H1 (cell line): ENCODE measurements around the gene FLRT3. TPM values are rescaled to one million over a fixed set of nuclear protein-coding genes. Genes with fewer than 3 reads are reported as not detected.

Experiments used
- CTCF ChIA-PET: fragments of 300-600 bp; sonication (Branson Sonifier 250); formaldehyde crosslinking; loops from one replicate; lab custom pipeline; 2021; ENCODE audit not compliant: partially characterized antibody; lab: Charles Lee
- POLR2A ChIA-PET: fragments of 300-600 bp; sonication (Branson Sonifier 250); formaldehyde crosslinking; loops from one replicate; lab custom pipeline; 2021; ENCODE audit warnings: inconsistent platforms; ENCODE audit not compliant: partially characterized antibody; lab: Charles Lee
- DNase-seq, 2 experiments: peaks; one replicate each; pipeline versions ENCODE4 v3.0.0 to v3.0.0-alpha.2; 2010 to 2022; ENCODE audit warnings: low spot score in 2 of 2, low read depth in 1 of 2, mixed read lengths in 1 of 2
- FAIRE-seq: peaks from 2 replicates; lab custom pipeline; 2011; peaks lifted over from hg19 to GRCh38; lab: Jason Lieb, UNC
- H2AFZ ChIP-seq: 2 replicates; pipeline ENCODE4 v1.8.1; 2012; ENCODE audit warnings: low read length, inconsistent platforms
- H2AK5ac ChIP-seq: 2 replicates; pipeline ENCODE4 v1.6.1; 2013; ENCODE audit warnings: low read depth, low read length
- H2BK120ac ChIP-seq: replicated peaks from 2 replicates; pipeline ENCODE3; 2013; ENCODE audit warnings: low read depth, low read length, inconsistent platforms
- H2BK12ac ChIP-seq: 2 replicates; pipeline ENCODE4 v1.6.1; 2013; ENCODE audit warnings: low read depth, low read length
- H2BK15ac ChIP-seq: 2 replicates; pipeline ENCODE4 v1.6.1; 2013; ENCODE audit warnings: low read length
- H2BK20ac ChIP-seq: 2 replicates; pipeline ENCODE4 v1.6.1; 2013; ENCODE audit warnings: low read length
- H2BK5ac ChIP-seq: 2 replicates; pipeline ENCODE4 v1.6.1; 2013; ENCODE audit warnings: low read depth, low read length
- H3K14ac ChIP-seq: 2 replicates; pipeline ENCODE4 v1.6.1; 2013; ENCODE audit warnings: inconsistent platforms; ENCODE audit not compliant: insufficient read length
- H3K18ac ChIP-seq: 2 replicates; pipeline ENCODE4 v1.6.1; 2013; ENCODE audit warnings: low read length; ENCODE audit errors: extremely low read depth
- H3K23ac ChIP-seq: 2 replicates; pipeline ENCODE4 v1.6.1; 2013; ENCODE audit warnings: inconsistent platforms; ENCODE audit not compliant: insufficient read length
- H3K23me2 ChIP-seq: 2 replicates; pipeline ENCODE4 v1.6.1; 2013; ENCODE audit warnings: low read depth, low read length
- H3K27ac ChIP-seq: 2 replicates; pipeline ENCODE4 v1.6.1; 2011; ENCODE audit warnings: low read depth, low read length, inconsistent platforms
- H3K27me3 ChIP-seq, 4 experiments: replicated peaks in 1 of 4; 1 replicate in 1 of 4; 2 replicates in 3 of 4; pipeline versions ENCODE4 v1.6.1 to v1.8.1; 2011 to 2013; ENCODE audit warnings: low read length in 3 of 4, mild to moderate bottlenecking in 3 of 4, inconsistent platforms in 2 of 4, mixed read lengths in 2 of 4, moderate library complexity in 1 of 4; ENCODE audit not compliant: control insufficient read depth in 3 of 4, insufficient read depth in 3 of 4; ENCODE audit errors: extremely low read depth in 1 of 4
- H3K36me3 ChIP-seq, 4 experiments: 2 replicates each; pipeline versions ENCODE4 v1.6.1 to v1.8.1; 2011 to 2013; ENCODE audit warnings: mild to moderate bottlenecking in 4 of 4, low read length in 3 of 4, moderate library complexity in 2 of 4, control low read depth in 1 of 4, inconsistent platforms in 1 of 4; ENCODE audit not compliant: insufficient read depth in 4 of 4, control insufficient read depth in 2 of 4
- H3K4ac ChIP-seq: replicated peaks from 2 replicates; pipeline ENCODE3; 2013; ENCODE audit warnings: low read length, low read depth, mixed read lengths, inconsistent platforms; ENCODE audit not compliant: insufficient read length
- H3K4me1 ChIP-seq, 4 experiments: replicated peaks in 1 of 4; 1 replicate in 1 of 4; 2 replicates in 3 of 4; pipeline versions ENCODE4 v1.6.1 to v1.8.1; 2011 to 2013; ENCODE audit warnings: low read length in 3 of 4, inconsistent platforms in 2 of 4, mixed read lengths in 1 of 4; ENCODE audit not compliant: insufficient read depth in 4 of 4, control insufficient read depth in 3 of 4
- H3K4me2 ChIP-seq, 2 experiments: 2 replicates each; pipeline versions ENCODE4 v1.6.1 to v1.8.1; 2011 to 2013; ENCODE audit warnings: low read depth in 2 of 2, low read length in 2 of 2, control low read depth in 1 of 2, inconsistent platforms in 1 of 2, mild to moderate bottlenecking in 1 of 2; ENCODE audit not compliant: insufficient read depth in 1 of 2
- H3K4me3 ChIP-seq, 4 experiments: fragments of 200-600, 300-600 bp in 1 of 4; sonication (generic), shearing (Covaris generic), sonication (Bioruptor Twin) in 1 of 4; 2 replicates each; pipeline versions ENCODE4 v1.5.1 to v1.8.1; 2011 to 2016; ENCODE audit warnings: low read length in 4 of 4, low read depth in 3 of 4, control low read depth in 2 of 4, inconsistent platforms in 2 of 4, mild to moderate bottlenecking in 2 of 4, mixed read lengths in 1 of 4, moderate library complexity in 1 of 4; ENCODE audit not compliant: insufficient read depth in 2 of 4; ENCODE audit errors: extremely low read depth in 1 of 4
- H3K56ac ChIP-seq: replicated peaks from 2 replicates; pipeline ENCODE3; 2013; ENCODE audit warnings: low read depth, mild to moderate bottlenecking, mixed read lengths, low read length, inconsistent platforms; ENCODE audit not compliant: insufficient read length
- H3K79me1 ChIP-seq: 2 replicates; pipeline ENCODE4 v1.6.1; 2013; ENCODE audit warnings: low read depth, low read length, control low read depth
- H3K79me2 ChIP-seq, 2 experiments: 2 replicates each; pipeline versions ENCODE4 v1.6.1 to v1.8.1; 2012 to 2013; ENCODE audit warnings: low read length in 2 of 2, mild to moderate bottlenecking in 2 of 2, inconsistent platforms in 1 of 2; ENCODE audit not compliant: insufficient read depth in 2 of 2, control insufficient read depth in 1 of 2
- H3K9ac ChIP-seq, 4 experiments: replicated peaks in 1 of 4; 1 replicate in 1 of 4; 2 replicates in 3 of 4; pipeline versions ENCODE4 v1.6.1 to v1.8.1; 2011 to 2013; ENCODE audit warnings: low read depth in 3 of 4, low read length in 3 of 4, control low read depth in 2 of 4, mild to moderate bottlenecking in 2 of 4, moderate library complexity in 2 of 4, inconsistent platforms in 1 of 4; ENCODE audit errors: extremely low read depth in 1 of 4
- H3K9me3 ChIP-seq, 2 experiments: 2 replicates each; pipeline versions ENCODE4 v1.6.1 to v1.8.1; 2012 to 2013; ENCODE audit warnings: mild to moderate bottlenecking in 2 of 2, moderate library complexity in 2 of 2, control low read depth in 1 of 2, inconsistent platforms in 1 of 2, low read depth in 1 of 2, low read length in 1 of 2, mixed read lengths in 1 of 2; ENCODE audit not compliant: insufficient read depth in 2 of 2
- H4K20me1 ChIP-seq, 2 experiments: replicated peaks in 1 of 2; 2 replicates each; pipeline versions ENCODE3 to v1.8.1; 2011 to 2013; ENCODE audit warnings: inconsistent platforms in 2 of 2, low read length in 2 of 2, mild to moderate bottlenecking in 1 of 2; ENCODE audit not compliant: insufficient read depth in 2 of 2, control insufficient read depth in 1 of 2
- H4K5ac ChIP-seq: 2 replicates; pipeline ENCODE4 v1.6.1; 2013; ENCODE audit warnings: low read length, low read depth, mixed read lengths, inconsistent platforms; ENCODE audit not compliant: insufficient read length
- H4K8ac ChIP-seq: 2 replicates; pipeline ENCODE4 v1.8.0; 2013; ENCODE audit warnings: mild to moderate bottlenecking, moderate library complexity, low read length, inconsistent platforms; ENCODE audit not compliant: insufficient read depth; ENCODE audit errors: extremely low read depth
- H4K91ac ChIP-seq: replicated peaks from 2 replicates; pipeline ENCODE3; 2013; ENCODE audit warnings: low read length, mixed read lengths, inconsistent platforms; ENCODE audit not compliant: insufficient read length
- CBX5 ChIP-seq: fragments of 300-800, 300-1000 bp; sonication (generic); IDR thresholded peaks from 2 replicates; pipeline ENCODE4 v1.7.1; 2016; ENCODE audit warnings: antibody characterized with exemption, low read length, low read depth
- CBX8 ChIP-seq: fragments of 300-800, 300-1000 bp; sonication (generic); IDR thresholded peaks from 2 replicates; pipeline ENCODE4 v1.7.1; 2016; ENCODE audit warnings: low read depth, low read length, borderline replicate concordance
- POU5F1 ChIP-seq: IDR thresholded peaks from 2 replicates; pipeline ENCODE4 v1.6.1; 2011; ENCODE audit warnings: low read depth, mild to moderate bottlenecking, low read length, moderate library complexity
- RAD21 ChIP-seq, 2 experiments: IDR thresholded peaks in 1 of 2; conservative IDR thresholded peaks in 1 of 2; 2 replicates each; pipeline ENCODE4 v1.6.1; 2011; ENCODE audit warnings: low read depth in 2 of 2, low read length in 2 of 2, improper control_type of control experiment in 1 of 2, inconsistent platforms in 1 of 2, mild to moderate bottlenecking in 1 of 2, moderate library complexity in 1 of 2
- RFX5 ChIP-seq: IDR thresholded peaks from 2 replicates; pipeline ENCODE4 v1.6.1; 2011; ENCODE audit warnings: low read depth, low read length, improper control_type of control experiment, borderline replicate concordance
- RNF2 ChIP-seq: fragments of 200-900, 300-1000 bp; sonication (generic); IDR thresholded peaks from 2 replicates; pipeline ENCODE4 v1.7.1; 2016; ENCODE audit warnings: borderline replicate concordance, low read depth, mild to moderate bottlenecking, antibody characterized with exemption, low read length; ENCODE audit not compliant: poor library complexity, severe bottlenecking; ENCODE audit errors: missing control alignments
- SIX5 ChIP-seq: IDR thresholded peaks from 2 replicates; pipeline ENCODE4 v1.6.1; 2011; ENCODE audit warnings: mild to moderate bottlenecking, low read depth, low read length
- SP1 ChIP-seq: IDR thresholded peaks from 2 replicates; pipeline ENCODE4 v1.6.1; 2011; ENCODE audit warnings: low read depth, low read length
- SUZ12 ChIP-seq: fragments of 200-600 bp; sonication (generic); IDR thresholded peaks from 2 replicates; pipeline ENCODE4 v1.6.1; 2012; ENCODE audit warnings: mild to moderate bottlenecking, inconsistent platforms, low read length, moderate library complexity, mixed read lengths
- WGBS, 2 experiments: shearing (Covaris generic) in 1 of 2; methylation state at CpG; one replicate each; pipeline versions ENCODE4 v1.1.6 to v1.1.7; 2013 to 2015; ENCODE audit warnings: low lambda C conversion rate in 2 of 2, mixed read lengths in 2 of 2, inconsistent platforms in 1 of 2, low coverage in 1 of 2, missing lambda C conversion rate in 1 of 2; ENCODE audit not compliant: insufficient replicate concordance in 2 of 2, insufficient coverage in 1 of 2, insufficient read length in 1 of 2; ENCODE audit errors: extremely low coverage in 1 of 2, missing lambda C conversion rate in 1 of 2; 5-methylcytosine and 5-hydroxymethylcytosine counted together
- polyA plus RNA-seq, 7 experiments: library from polyadenylated mRNA; depleted of rRNA in 3 of 7; stranded (reverse) in 5 of 7; unstranded in 2 of 7; fragments of >200 nt in 5 of 7; fragments of 200-250 nt in 2 of 7; gene quantifications; 1 replicate in 5 of 7; 2 replicates in 1 of 7; 4 replicates in 1 of 7; pipeline versions ENCODE4 v1.2.1 to v1.2.3, GENCODE V29; 2011 to 2013; ENCODE audit warnings: missing spikeins in 2 of 7, mixed read lengths in 2 of 7
- total RNA-seq: library from RNA; stranded (reverse); fragmentation: NEBNext Ultra II Directional; extraction: Animal tissue kit (Norgen Biotek cat#: 25700); gene quantifications from 2 replicates; pipeline ENCODE4 v1.2.1, GENCODE V29; 2021
- TF ChIP-seq, protein P1 (sequence below): IDR thresholded peaks from 2 replicates; pipeline ENCODE4 v1.6.1; 2012; ENCODE audit warnings: low read length, inconsistent platforms

FLRT3 gene
- total and polyA plus RNA-seq, 2 of the 8 experiments (the other 6 are each of a cell fraction or from before 2014, with no cell fraction given), result 0.35 to 0.41 TPM

DNA sequence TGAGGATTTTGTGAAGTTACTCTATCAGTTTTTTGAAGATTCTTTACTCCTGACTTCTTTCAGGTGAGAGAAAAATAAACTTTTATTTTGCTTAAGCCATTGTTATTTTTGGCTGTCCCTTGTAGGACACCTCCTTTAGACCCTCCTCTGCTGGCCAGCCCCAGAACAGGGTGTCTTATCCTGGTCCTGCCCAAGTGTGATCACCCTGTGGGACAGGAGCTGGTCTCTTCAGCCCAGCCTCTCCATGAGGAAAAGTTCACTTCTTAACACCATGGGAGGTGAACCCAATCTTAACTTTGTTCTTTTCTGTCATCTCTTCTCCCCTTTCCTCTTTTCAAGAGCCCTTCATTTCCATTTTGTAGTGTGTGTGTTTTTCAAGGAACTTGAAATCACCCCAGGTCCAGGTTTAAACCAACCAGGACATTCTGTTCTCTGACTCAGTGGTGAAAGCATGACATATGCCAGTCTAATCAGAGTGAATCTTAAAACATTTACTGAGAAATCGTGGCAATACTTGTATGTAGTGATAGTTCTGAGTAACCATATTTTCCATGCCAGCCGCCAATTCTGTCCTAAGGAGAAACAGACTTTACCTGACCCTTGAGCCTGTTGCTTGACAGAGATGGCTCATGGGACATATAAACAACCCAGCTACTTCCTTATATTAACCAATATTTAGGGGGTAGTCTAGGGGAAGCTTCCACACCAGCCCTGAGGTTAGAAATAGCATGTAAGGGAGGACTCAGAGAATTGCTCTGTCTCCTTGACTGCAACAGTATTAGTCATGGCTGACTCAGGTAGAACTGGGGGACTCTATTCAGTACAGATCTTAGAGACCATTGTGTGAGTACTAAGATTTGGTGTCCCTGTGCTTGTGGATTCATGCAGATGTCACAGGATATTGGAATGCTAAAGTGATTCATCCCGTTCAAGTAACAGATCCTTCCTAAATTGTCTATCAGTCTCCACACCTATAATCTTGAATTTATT, 48.8 kb downstream of the FLRT3 start:
- no peak overlapping the region for H4K91ac ChIP-seq
- H3K79me1 ChIP-seq, result no peaks in the 10 kb centered on the region
- no peak overlapping the region for H2AFZ ChIP-seq
- H3K79me2 ChIP-seq, result no peaks in the 10 kb centered on the region
- H4K20me1 ChIP-seq, result no peaks in the 10 kb centered on the region
- no peak overlapping the region for H4K5ac ChIP-seq
- POLR2A ChIA-PET, result no interaction called here
- no peaks in the 10 kb centered on the region for H3K36me3 ChIP-seq
- no peaks in the 10 kb centered on the region for H3K27me3 ChIP-seq
- no peak overlapping the region for H2BK20ac ChIP-seq
- H3K23ac ChIP-seq, result no peak overlapping the region
- no peak overlapping the region for H2AK5ac ChIP-seq
- FAIRE-seq (no peak), DNase-seq (no peak)
- H3K4me2 ChIP-seq, result no peak overlapping the region
- H3K4me3 ChIP-seq, result no peak overlapping the region
- no peaks in the 10 kb centered on the region for H3K23me2 ChIP-seq
- no peak overlapping the region for H2BK5ac ChIP-seq
- WGBS, 2 experiments, result 93% methylated on average over 3 of the region's 3 CpGs; no CpG with 5 or more reads in 1 of the 2 experiments
- H2BK15ac ChIP-seq, result no peak overlapping the region
- no peak overlapping the region for H3K14ac ChIP-seq
- no peak overlapping the region for H4K8ac ChIP-seq
- H2BK120ac ChIP-seq, result no peak overlapping the region
- H3K27ac ChIP-seq, result no peak overlapping the region
- H3K4me1 ChIP-seq, result no peaks in the 10 kb centered on the region
- no peak overlapping the region for H3K9ac ChIP-seq
- H3K4ac ChIP-seq, result no peak overlapping the region
- H3K56ac ChIP-seq, result no peak overlapping the region
- no peak overlapping the region for H2BK12ac ChIP-seq
- no peak overlapping the region for H3K18ac ChIP-seq
- CTCF ChIA-PET, result no interaction called here
- no peaks in the 10 kb centered on the region for H3K9me3 ChIP-seq
- TF ChIP-seq RFX5 (no peak), CBX8 (no peak), SIX5 (no peak), SP1 (no peak), RNF2 (no peak), POU5F1 (no peak), SUZ12 (no peak), RAD21 (IDR thresholded peaks at IDR 0.05 in 1 of 2, conservative IDR thresholded peaks at IDR 0.05 in 1 of 2; ENCODE audit: low read depth in 2 of 2, low read length in 2 of 2) (no peak), CBX5 (no peak)
- TF ChIP-seq, protein P1, sequence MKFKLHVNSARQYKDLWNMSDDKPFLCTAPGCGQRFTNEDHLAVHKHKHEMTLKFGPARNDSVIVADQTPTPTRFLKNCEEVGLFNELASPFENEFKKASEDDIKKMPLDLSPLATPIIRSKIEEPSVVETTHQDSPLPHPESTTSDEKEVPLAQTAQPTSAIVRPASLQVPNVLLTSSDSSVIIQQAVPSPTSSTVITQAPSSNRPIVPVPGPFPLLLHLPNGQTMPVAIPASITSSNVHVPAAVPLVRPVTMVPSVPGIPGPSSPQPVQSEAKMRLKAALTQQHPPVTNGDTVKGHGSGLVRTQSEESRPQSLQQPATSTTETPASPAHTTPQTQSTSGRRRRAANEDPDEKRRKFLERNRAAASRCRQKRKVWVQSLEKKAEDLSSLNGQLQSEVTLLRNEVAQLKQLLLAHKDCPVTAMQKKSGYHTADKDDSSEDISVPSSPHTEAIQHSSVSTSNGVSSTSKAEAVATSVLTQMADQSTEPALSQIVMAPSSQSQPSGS, result no peak
